Subcutaneous adipose tissue (tissue), 4 donors: ENCODE results near the gene MPHOSPH8. TPM values are rescaled to one million over a fixed set of nuclear protein-coding genes. Genes with fewer than 3 reads are reported as not detected.

Source experiments
- total RNA-seq, 4 donors: library from RNA; depleted of rRNA; stranded (reverse); fragments of >200 nt; gene quantifications; one replicate each; pipeline ENCODE4 v1.1.0, GENCODE V29; 2016
- TF ChIP-seq, protein P1 (sequence below): fragments of 450-650 bp; IDR thresholded peaks from one replicate; pipeline ENCODE4 v1.5.1; 2016; ENCODE audit warnings: low read depth, mild to moderate bottlenecking, control low read depth, antibody characterized with exemption, moderate library complexity

Gene MPHOSPH8
- total RNA-seq, 4 donors from 2014 or later = 25.8 to 51.4 (median 46.6) TPM

DNA sequence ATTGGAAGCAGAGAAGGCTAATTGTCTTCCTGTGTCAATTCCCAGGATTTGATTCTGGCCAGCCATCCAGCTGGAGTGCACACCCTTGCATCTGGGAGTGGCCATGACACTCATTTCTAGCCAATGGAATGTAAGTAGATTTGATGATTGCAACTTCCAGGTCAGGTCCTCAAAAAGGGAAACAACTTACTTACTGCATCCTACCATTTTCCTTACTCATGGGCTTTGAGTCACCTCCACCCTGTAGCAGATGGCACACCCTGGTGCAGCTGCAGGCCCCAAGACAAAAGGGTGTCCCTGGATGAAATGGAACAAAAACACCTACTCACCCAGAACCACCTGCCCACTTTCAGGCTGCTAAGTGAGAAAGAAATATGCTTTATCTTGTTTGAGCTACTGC, 27.3 kb upstream of the MPHOSPH8 start:
- TF ChIP-seq, protein P1, sequence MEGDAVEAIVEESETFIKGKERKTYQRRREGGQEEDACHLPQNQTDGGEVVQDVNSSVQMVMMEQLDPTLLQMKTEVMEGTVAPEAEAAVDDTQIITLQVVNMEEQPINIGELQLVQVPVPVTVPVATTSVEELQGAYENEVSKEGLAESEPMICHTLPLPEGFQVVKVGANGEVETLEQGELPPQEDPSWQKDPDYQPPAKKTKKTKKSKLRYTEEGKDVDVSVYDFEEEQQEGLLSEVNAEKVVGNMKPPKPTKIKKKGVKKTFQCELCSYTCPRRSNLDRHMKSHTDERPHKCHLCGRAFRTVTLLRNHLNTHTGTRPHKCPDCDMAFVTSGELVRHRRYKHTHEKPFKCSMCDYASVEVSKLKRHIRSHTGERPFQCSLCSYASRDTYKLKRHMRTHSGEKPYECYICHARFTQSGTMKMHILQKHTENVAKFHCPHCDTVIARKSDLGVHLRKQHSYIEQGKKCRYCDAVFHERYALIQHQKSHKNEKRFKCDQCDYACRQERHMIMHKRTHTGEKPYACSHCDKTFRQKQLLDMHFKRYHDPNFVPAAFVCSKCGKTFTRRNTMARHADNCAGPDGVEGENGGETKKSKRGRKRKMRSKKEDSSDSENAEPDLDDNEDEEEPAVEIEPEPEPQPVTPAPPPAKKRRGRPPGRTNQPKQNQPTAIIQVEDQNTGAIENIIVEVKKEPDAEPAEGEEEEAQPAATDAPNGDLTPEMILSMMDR = no peak

DNA sequence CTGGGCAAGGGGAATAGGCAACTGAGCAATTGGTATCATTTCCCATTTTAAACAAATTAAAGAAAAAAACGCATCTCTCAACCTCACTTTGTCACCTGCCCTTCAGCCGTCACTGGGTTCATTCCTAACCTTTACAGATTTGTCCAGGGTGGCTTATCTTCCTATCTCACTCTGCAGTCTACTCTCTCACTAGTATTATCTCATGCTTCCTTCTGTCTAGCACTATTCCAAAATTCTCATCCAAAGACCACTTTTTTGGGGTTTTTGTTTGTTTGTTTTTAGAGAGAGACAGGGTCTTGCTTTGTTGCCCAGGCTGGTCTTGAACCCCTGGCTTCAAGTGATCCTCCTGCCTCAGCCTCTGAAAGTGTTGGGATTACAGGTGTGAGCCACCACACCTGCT, 26.7 kb upstream of the MPHOSPH8 start:
- TF ChIP-seq, protein P1 = no peak

DNA sequence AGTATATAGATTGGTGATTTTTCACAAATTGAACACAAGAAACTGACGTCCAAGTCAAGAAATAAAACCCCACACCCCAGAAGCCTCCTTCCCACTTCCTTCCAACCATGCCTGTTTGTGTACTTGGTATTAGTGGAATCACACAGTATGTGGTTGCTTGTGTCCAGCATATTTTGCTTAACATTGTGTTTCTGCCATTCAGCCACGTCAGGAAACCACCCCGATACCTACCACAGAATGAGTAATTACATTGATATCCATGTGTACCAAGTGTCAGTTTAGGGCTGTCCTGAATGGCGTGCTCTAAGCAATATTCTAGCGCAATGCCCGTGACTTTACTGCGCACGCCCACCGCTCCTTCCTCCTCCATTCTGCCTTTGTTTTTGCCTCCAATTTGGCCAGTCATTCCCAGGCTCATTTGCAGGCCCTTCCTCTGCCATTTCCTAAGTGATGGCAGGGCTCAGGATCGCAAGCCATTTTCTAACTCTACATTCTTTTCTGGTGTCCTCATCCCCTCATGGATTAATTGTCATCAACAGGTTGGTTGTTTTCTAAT, 25.9 kb upstream of the MPHOSPH8 start:
- TF ChIP-seq, protein P1 = no peak

DNA sequence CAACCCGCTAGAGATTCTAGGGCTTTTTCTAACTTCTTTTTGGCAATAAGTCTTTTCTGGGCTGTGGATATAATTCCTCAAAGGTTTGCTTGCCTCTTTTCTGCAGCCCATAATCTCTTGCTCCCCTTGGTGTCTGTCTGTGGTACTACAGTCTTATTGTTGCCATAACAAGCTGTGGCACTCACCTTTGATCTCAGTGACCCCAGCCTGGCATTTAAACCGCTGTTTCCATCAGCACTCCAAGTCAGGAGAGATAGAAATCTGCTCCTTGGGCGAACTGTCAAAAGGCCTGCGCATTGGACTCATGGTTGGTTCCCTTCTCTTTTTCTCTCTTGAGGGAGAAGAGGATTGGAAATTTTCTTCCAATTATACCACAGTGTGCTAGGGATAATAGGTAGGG, 14.5 kb upstream of the MPHOSPH8 start:
- TF ChIP-seq, protein P1 = no peak

DNA sequence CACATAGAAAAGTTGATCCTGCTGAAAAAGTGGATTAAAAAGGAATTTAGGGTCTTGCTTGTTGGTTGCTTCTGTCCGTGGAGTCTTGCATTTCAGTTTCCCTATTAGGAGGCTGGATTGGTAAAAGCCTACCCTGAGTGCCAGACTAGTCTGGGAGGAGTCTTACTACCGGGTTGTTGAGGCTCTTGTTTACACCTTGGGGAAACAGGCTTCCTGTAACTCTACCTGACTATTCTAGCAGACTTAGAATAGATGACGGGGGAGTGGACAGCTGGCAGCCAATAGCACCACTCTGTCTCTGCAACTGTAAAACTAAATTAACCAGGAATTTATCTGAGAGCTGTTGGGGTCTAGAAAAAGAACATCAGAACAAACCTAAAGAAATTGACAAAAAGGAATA, 11.3 kb upstream of the MPHOSPH8 start:
- TF ChIP-seq, protein P1 = no peak

DNA sequence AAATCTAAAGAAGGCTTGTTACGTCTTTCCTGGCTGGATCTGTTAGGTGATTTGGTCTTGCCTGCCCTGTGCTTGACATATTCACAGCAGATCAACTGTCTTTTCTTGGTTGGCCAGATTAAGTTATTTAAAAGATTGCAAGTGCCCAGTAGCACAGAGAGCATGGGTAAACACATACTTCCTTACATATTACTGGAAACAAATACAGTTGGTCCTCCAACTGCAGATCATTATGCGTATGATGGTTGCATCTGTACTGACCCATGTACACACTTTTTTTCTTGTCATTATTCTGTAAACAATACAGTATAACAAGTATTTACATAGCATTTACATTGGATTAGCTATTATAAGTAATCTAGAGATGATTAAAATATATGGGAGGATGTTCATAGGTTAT, 9.2 kb upstream of the MPHOSPH8 start:
- TF ChIP-seq, protein P1 = no peak

DNA sequence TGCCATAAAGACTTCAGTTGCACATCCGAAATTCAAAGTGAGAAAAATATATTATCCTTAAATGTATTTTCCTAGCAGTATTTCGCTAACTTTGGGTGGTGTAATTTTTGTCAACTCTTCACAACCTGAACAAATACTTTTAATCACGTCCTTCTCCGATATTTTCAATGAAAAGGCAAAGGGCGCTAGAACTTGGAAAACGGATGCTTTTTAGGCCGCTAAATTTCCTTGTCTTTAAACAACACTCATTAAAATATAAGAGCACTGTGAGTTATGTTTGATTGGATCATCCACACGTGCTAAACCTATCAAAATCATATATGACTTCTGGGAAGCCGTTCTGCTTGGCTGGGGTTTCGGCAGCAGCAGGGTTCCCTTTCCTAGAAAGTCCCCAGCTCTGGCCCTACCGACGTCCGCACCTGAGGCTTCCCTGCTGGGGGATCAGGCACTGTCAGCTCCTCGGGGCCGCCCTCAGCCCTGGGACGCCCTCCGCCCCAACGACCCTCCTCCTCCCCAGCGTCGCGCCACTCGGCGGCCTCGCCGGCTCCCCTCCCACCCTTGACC, 462 bp upstream of the MPHOSPH8 start:
- TF ChIP-seq, protein P1 = no peak
